ENCODE measurements around the gene PANX2.

The PANX2 gene

GRCh38 chr22:50140615-50141014, 29.9 kb upstream of the PANX2 start:
- TF ChIP-seq, protein P1, sequence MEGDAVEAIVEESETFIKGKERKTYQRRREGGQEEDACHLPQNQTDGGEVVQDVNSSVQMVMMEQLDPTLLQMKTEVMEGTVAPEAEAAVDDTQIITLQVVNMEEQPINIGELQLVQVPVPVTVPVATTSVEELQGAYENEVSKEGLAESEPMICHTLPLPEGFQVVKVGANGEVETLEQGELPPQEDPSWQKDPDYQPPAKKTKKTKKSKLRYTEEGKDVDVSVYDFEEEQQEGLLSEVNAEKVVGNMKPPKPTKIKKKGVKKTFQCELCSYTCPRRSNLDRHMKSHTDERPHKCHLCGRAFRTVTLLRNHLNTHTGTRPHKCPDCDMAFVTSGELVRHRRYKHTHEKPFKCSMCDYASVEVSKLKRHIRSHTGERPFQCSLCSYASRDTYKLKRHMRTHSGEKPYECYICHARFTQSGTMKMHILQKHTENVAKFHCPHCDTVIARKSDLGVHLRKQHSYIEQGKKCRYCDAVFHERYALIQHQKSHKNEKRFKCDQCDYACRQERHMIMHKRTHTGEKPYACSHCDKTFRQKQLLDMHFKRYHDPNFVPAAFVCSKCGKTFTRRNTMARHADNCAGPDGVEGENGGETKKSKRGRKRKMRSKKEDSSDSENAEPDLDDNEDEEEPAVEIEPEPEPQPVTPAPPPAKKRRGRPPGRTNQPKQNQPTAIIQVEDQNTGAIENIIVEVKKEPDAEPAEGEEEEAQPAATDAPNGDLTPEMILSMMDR (IDR thresholded peaks at IDR 0.05; ENCODE audit: low read depth, low read length, missing control alignments): no peak
- H3K4me3 ChIP-seq (ENCODE audit: low read depth, low read length): no peak overlapping the region
- in situ Hi-C loops (cut with HindIII; ENCODE audit: low sequenced_read_pairs): no loop called here
- DNase-seq (ENCODE audit: low read depth): no peak

DNA sequence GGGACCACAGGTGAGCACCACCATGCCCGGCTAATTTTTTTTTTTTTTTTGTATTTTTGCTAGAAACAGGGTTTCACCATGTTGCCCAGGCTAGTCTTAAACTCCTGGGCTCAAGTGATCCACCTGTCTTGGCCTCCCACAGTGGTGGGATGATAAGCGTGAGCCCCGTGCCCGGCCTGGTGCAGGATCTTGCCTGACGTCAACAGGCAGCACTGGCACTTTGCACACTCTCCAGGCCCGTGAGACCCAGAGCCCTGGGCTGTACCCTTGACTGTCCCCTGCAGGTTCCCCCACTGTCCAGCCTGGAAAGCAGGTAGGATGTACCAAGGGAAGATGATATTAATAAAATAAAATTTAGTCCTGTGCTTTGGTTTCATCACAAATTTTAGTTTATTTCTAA, 29.1 kb upstream of the PANX2 start:
- TF ChIP-seq, protein P1 (IDR thresholded peaks at IDR 0.05; ENCODE audit: low read depth, low read length, missing control alignments): no peak
- in situ Hi-C loops (cut with HindIII; ENCODE audit: low sequenced_read_pairs): no loop called here
- DNase-seq (ENCODE audit: low read depth): no peak
- no peak overlapping the region for H3K4me3 ChIP-seq (ENCODE audit: low read depth, low read length)

GRCh38 chr22:50141891-50142363, 28.6 kb upstream of the PANX2 start:
- in situ Hi-C loops (cut with HindIII; ENCODE audit: low sequenced_read_pairs): no loop called here
- no peak for DNase-seq (ENCODE audit: low read depth)
- no peak overlapping the region for H3K4me3 ChIP-seq (ENCODE audit: low read depth, low read length)
- TF ChIP-seq, protein P1 (IDR thresholded peaks at IDR 0.05; ENCODE audit: low read depth, low read length, missing control alignments): peak; percentile 2

GRCh38 chr22:50143096-50143495, 27.4 kb upstream of the PANX2 start:
- TF ChIP-seq, protein P1 (IDR thresholded peaks at IDR 0.05; ENCODE audit: low read depth, low read length, missing control alignments): no peak
- in situ Hi-C loops (cut with HindIII; ENCODE audit: low sequenced_read_pairs): no loop called here
- H3K4me3 ChIP-seq (ENCODE audit: low read depth, low read length): no peak overlapping the region
- no peak for DNase-seq (ENCODE audit: low read depth)

- H3K4me3 ChIP-seq (ENCODE audit: low read depth, low read length): no peak overlapping the region
- in situ Hi-C loops (cut with HindIII; ENCODE audit: low sequenced_read_pairs): no loop called here
- TF ChIP-seq, protein P1 (IDR thresholded peaks at IDR 0.05; ENCODE audit: low read depth, low read length, missing control alignments): no peak
- no peak for DNase-seq (ENCODE audit: low read depth)
Observed at GRCh38 chr22:50144005-50144614, 26.4 kb upstream of the PANX2 start.

GRCh38 chr22:50145721-50146438, 24.7 kb upstream of the PANX2 start:
- H3K4me3 ChIP-seq (ENCODE audit: low read depth, low read length): no peak overlapping the region
- DNase-seq (ENCODE audit: low read depth): no peak
- TF ChIP-seq, protein P1 (IDR thresholded peaks at IDR 0.05; ENCODE audit: low read depth, low read length, missing control alignments): no peak
- in situ Hi-C loops (cut with HindIII; ENCODE audit: low sequenced_read_pairs): no loop called here

Data from astrocyte of the cerebellum (primary cell).